Kidney epithelial cell (primary cell): ENCODE data around the gene SPACA7. TPM values are rescaled to one million over a fixed set of nuclear protein-coding genes. Genes with fewer than 3 reads are reported as not detected.

Experiments used
- DNase-seq: peaks from one replicate; pipeline ENCODE4 v3.0.0-alpha.2; 2010; ENCODE audit warnings: low read depth
- H3K27me3 ChIP-seq: 2 replicates; pipeline ENCODE4 v1.6.0; 2011; ENCODE audit warnings: low read length; ENCODE audit not compliant: control insufficient read depth, insufficient read depth
- H3K36me3 ChIP-seq: 2 replicates; pipeline ENCODE4 v1.5.1; 2011; ENCODE audit warnings: low read length; ENCODE audit not compliant: control insufficient read depth, insufficient read depth
- H3K4me3 ChIP-seq: 2 replicates; pipeline ENCODE4 v1.5.1; 2011; ENCODE audit warnings: low read depth, mild to moderate bottlenecking, control low read depth, low read length
- total RNA-seq: library from RNA; depleted of rRNA; stranded (reverse); fragments of >200 nt; gene quantifications from 2 replicates; pipeline ENCODE4 v1.2.3, GENCODE V29; 2015
- TF ChIP-seq, protein P1 (sequence below): IDR thresholded peaks from 2 replicates; pipeline ENCODE4 v1.5.1; 2011; ENCODE audit warnings: mild to moderate bottlenecking, moderate library complexity, low read length, control low read depth, inconsistent platforms; ENCODE audit not compliant: insufficient read depth, poor library complexity, severe bottlenecking

SPACA7 gene
- total RNA-seq, 1 donor from 2014 or later: not detected

DNA sequence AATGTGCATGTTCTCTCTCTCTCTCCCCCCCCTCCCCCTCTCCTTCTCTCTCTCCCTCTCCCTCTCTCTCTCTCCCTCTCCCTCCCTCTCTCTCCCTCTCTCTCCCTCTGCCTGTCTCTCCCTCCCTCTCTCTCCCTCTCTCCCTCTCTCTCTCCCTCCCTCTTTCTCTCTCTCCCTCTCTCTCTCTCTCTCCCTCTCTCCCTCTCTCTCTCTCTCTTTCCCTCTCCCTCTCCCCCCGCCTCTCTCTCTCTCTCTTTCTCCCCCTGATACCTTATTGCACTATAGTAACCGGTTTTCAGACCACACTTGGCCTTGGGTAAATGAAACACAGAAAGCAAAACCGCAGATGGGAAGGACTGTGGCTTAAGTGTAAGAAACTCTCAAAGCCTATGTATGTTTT lies 34.7 kb upstream of the SPACA7 start:
- Histone ChIP-seq H3K27me3 (peaks cover 12% of the 10 kb centered on the region), H3K4me3 (no peak overlapping the region), H3K36me3 (no peaks in the 10 kb centered on the region)
- no peak for DNase-seq
- TF ChIP-seq, protein P1, sequence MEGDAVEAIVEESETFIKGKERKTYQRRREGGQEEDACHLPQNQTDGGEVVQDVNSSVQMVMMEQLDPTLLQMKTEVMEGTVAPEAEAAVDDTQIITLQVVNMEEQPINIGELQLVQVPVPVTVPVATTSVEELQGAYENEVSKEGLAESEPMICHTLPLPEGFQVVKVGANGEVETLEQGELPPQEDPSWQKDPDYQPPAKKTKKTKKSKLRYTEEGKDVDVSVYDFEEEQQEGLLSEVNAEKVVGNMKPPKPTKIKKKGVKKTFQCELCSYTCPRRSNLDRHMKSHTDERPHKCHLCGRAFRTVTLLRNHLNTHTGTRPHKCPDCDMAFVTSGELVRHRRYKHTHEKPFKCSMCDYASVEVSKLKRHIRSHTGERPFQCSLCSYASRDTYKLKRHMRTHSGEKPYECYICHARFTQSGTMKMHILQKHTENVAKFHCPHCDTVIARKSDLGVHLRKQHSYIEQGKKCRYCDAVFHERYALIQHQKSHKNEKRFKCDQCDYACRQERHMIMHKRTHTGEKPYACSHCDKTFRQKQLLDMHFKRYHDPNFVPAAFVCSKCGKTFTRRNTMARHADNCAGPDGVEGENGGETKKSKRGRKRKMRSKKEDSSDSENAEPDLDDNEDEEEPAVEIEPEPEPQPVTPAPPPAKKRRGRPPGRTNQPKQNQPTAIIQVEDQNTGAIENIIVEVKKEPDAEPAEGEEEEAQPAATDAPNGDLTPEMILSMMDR: no peak

DNA sequence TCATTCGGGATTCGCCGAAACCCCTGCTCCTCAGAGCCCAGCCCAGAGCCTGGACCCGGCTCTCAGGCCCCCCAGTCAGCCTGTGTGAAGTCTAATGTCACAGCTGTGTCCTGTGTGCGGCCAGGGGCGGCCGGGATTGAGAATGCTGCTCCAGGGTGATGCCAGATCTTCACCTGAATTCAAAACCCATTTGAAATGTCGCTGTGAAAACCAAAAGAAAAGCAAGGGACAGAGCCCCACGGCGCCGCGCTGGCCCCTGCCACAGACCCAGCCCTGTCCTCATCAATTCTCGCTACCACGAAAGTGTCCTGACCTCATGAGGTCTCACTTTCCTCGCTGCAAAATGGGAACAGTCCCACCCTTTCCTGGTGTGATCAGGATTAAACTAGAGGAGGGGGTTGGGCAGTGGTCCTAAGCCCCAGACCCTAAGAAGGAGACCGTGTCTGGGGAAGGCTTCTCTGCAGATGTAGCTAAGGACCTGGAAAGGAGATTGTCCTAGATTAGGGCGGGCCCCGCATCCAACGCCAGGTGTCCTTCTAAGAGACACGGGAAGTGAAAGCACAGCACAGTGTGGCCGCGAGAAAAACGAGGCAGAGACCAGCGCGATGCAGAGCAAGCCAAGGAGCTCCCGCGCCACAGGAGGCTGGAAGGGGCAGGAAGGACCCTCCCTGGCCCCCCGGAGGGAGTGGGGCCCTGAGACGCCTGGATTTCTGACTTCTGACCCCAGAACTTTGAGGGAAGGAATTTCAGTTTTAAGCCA lies 34.0 kb upstream of the SPACA7 start:
- Histone ChIP-seq H3K4me3 (no peak overlapping the region), H3K27me3 (peaks cover 14% of the 10 kb centered on the region), H3K36me3 (no peaks in the 10 kb centered on the region)
- TF ChIP-seq, protein P1: no peak
- no peak for DNase-seq

DNA sequence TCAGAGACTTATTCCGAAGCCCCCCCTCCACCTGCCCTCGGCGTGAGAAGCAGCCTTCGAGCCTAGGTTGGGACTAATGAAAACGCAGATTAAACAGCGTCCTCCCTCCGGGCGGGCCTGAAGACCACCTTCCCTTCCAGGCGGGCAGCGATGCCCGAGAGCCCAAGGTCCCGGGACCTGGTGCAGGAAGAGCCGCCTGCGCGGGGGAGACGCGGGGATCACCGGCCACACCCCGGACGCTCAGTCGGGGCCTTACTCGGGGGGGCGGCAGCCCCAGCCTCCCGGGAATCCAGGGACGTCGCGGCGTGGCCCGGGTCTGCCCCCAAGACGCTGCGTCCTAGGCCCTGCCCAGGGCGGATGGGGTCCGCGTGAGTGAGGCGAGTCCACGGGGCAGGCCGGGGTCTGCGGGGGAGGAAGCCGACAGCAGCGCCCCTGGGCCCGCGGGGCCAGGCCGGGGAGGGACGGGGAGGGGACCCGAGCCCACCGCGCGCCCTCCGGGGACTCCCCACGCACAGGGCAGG lies 33.3 kb upstream of the SPACA7 start:
- Histone ChIP-seq H3K4me3 (no peak overlapping the region), H3K27me3 (peaks cover 15% of the 10 kb centered on the region)
- no peak for DNase-seq

DNA sequence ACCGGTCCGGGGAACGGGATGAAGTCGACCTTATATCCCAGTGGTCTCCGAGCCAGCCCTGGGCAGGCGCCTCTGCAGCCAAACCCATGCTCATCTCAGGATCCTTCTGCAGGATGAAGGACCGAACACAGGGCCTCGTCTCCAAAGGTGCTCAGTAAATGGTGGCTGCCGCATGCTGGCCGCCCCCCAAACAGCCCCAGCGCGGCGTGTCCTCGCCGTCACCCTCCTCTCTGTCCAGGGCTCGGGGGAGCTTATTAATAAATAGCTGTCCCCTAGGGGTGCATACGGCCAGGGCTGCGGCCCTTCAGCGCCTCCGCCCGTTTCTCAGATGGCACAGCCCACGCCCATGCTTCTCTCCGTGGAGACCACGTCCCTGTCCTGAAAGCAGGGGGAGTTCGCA lies 32.6 kb upstream of the SPACA7 start:
- Histone ChIP-seq H3K27me3 (peaks cover 18% of the 10 kb centered on the region), H3K4me3 (no peak overlapping the region), H3K36me3 (no peaks in the 10 kb centered on the region)
- TF ChIP-seq, protein P1: no peak
- no peak for DNase-seq

More for the DNA sequence above, 33.3 kb upstream of the SPACA7 start:
- TF ChIP-seq, protein P1: no peak
- H3K36me3 ChIP-seq: no peaks in the 10 kb centered on the region

DNA sequence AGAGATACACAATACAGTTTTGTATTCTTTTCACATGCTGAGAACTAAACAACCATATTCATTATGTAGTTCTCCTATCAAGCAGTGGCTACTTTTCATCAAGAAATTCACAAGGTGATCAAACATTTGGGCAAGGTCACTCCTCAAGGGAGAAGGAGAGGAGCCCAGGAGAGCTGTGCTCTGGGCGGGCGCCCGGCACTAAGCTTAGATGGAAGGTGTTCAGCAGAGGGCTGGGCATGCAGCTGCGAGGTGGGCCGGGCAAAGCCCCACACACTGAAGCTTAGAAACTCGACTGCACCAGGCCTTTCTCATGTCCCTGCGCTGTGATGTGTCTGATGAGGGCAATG lies 30.4 kb upstream of the SPACA7 start:
- Histone ChIP-seq H3K27me3 (peaks cover 18% of the 10 kb centered on the region), H3K4me3 (no peak overlapping the region), H3K36me3 (no peaks in the 10 kb centered on the region)
- DNase-seq: no peak
- TF ChIP-seq, protein P1: no peak
